Measurements from ENCODE around the gene GDPD5. TPM values are rescaled to one million over a fixed set of nuclear protein-coding genes. Genes with fewer than 3 reads are reported as not detected.

GDPD5 gene
- polyA plus RNA-seq, 2 donors: 1.9 to 3.0 TPM

- Histone ChIP-seq H3K27me3 (ENCODE audit: control insufficient read depth in 1 of 2, insufficient read depth in 2 of 2, low read length in 2 of 2) (no peaks in the 10 kb centered on the region), H3K36me3 (ENCODE audit: control insufficient read depth in 2 of 2, insufficient read depth in 2 of 2, low read length in 1 of 2) (no peaks in the 10 kb centered on the region), H3K27ac (ENCODE audit: low read depth in 2 of 2, low read length in 1 of 2) (no peak overlapping the region), H3K9me3 (ENCODE audit: control insufficient read depth in 2 of 2, insufficient read depth in 1 of 2, low read depth in 1 of 2, low read length in 1 of 2) (no peaks in the 10 kb centered on the region), H3K4me1 (ENCODE audit: control insufficient read depth in 2 of 2, insufficient read depth in 2 of 2, low read length in 1 of 2) (no peaks in the 10 kb centered on the region), H3K4me3 (ENCODE audit: low read depth in 1 of 2, low read length in 2 of 2) (no peak overlapping the region)
- 78 to 81% methylated on average over 11 of the region's 11 CpGs for WGBS, 2 donors
These were observed 19.6 kb downstream of the GDPD5 start for GRCh38 chr11:75505916-75506692.

GRCh38 chr11:75504501-75504900 is 21.2 kb downstream of the GDPD5 start:
- H3K9me3 ChIP-seq (ENCODE audit: control insufficient read depth in 2 of 2, insufficient read depth in 1 of 2, low read depth in 1 of 2, low read length in 1 of 2): no peaks in the 10 kb centered on the region
- H3K27me3 ChIP-seq (ENCODE audit: control insufficient read depth in 1 of 2, insufficient read depth in 2 of 2, low read length in 2 of 2): no peaks in the 10 kb centered on the region
- no peak overlapping the region for H3K4me3 ChIP-seq (ENCODE audit: low read depth in 1 of 2, low read length in 2 of 2)
- no peaks in the 10 kb centered on the region for H3K36me3 ChIP-seq (ENCODE audit: control insufficient read depth in 2 of 2, insufficient read depth in 2 of 2, low read length in 1 of 2)
- WGBS, 2 donors: 93 to 94% methylated on average over 5 of the region's 5 CpGs
- no peak overlapping the region for H3K27ac ChIP-seq (ENCODE audit: low read depth in 2 of 2, low read length in 1 of 2)
- H3K4me1 ChIP-seq (ENCODE audit: control insufficient read depth in 2 of 2, insufficient read depth in 2 of 2, low read length in 1 of 2): peaks cover 0 to 4% of the 10 kb centered on the region in 2 donors

GRCh38 chr11:75503531-75504099 is 22.1 kb downstream of the GDPD5 start:
- Histone ChIP-seq H3K27ac (ENCODE audit: low read depth in 2 of 2, low read length in 1 of 2) (no peak overlapping the region), H3K4me1 (ENCODE audit: control insufficient read depth in 2 of 2, insufficient read depth in 2 of 2, low read length in 1 of 2) (peaks cover 0 to 4% of the 10 kb centered on the region in 2 donors), H3K27me3 (ENCODE audit: control insufficient read depth in 1 of 2, insufficient read depth in 2 of 2, low read length in 2 of 2) (no peaks in the 10 kb centered on the region), H3K9me3 (ENCODE audit: control insufficient read depth in 2 of 2, insufficient read depth in 1 of 2, low read depth in 1 of 2, low read length in 1 of 2) (no peaks in the 10 kb centered on the region), H3K4me3 (ENCODE audit: low read depth in 1 of 2, low read length in 2 of 2) (no peak overlapping the region), H3K36me3 (ENCODE audit: control insufficient read depth in 2 of 2, insufficient read depth in 2 of 2, low read length in 1 of 2) (no peaks in the 10 kb centered on the region)
- WGBS, 2 donors: 91 to 95% methylated on average over 5 of the region's 5 CpGs

GRCh38 chr11:75502138-75502537 is 23.6 kb downstream of the GDPD5 start:
- Histone ChIP-seq H3K4me3 (ENCODE audit: low read depth in 1 of 2, low read length in 2 of 2) (no peak overlapping the region), H3K27ac (ENCODE audit: low read depth in 2 of 2, low read length in 1 of 2) (no peak overlapping the region), H3K4me1 (ENCODE audit: control insufficient read depth in 2 of 2, insufficient read depth in 2 of 2, low read length in 1 of 2) (peaks cover 0 to 4% of the 10 kb centered on the region in 2 donors), H3K36me3 (ENCODE audit: control insufficient read depth in 2 of 2, insufficient read depth in 2 of 2, low read length in 1 of 2) (no peaks in the 10 kb centered on the region), H3K9me3 (ENCODE audit: control insufficient read depth in 2 of 2, insufficient read depth in 1 of 2, low read depth in 1 of 2, low read length in 1 of 2) (no peaks in the 10 kb centered on the region), H3K27me3 (ENCODE audit: control insufficient read depth in 1 of 2, insufficient read depth in 2 of 2, low read length in 2 of 2) (no peaks in the 10 kb centered on the region)
- 81 to 91% methylated on average over 1 of the region's 1 CpG for WGBS, 2 donors

- Histone ChIP-seq H3K27me3 (ENCODE audit: control insufficient read depth in 1 of 2, insufficient read depth in 2 of 2, low read length in 2 of 2) (no peaks in the 10 kb centered on the region), H3K4me3 (ENCODE audit: low read depth in 1 of 2, low read length in 2 of 2) (no peak overlapping the region), H3K4me1 (ENCODE audit: control insufficient read depth in 2 of 2, insufficient read depth in 2 of 2, low read length in 1 of 2) (peaks cover 0 to 4% of the 10 kb centered on the region in 2 donors), H3K36me3 (ENCODE audit: control insufficient read depth in 2 of 2, insufficient read depth in 2 of 2, low read length in 1 of 2) (no peaks in the 10 kb centered on the region), H3K9me3 (ENCODE audit: control insufficient read depth in 2 of 2, insufficient read depth in 1 of 2, low read depth in 1 of 2, low read length in 1 of 2) (no peaks in the 10 kb centered on the region), H3K27ac (ENCODE audit: low read depth in 2 of 2, low read length in 1 of 2) (no peak overlapping the region)
- 83 to 88% methylated on average over 4 of the region's 4 CpGs for WGBS, 2 donors
These were observed 25.0 kb downstream of the GDPD5 start for GRCh38 chr11:75500742-75501141.

GRCh38 chr11:75499423-75500190 is 26.1 kb downstream of the GDPD5 start:
- Histone ChIP-seq H3K27me3 (ENCODE audit: control insufficient read depth in 1 of 2, insufficient read depth in 2 of 2, low read length in 2 of 2) (no peaks in the 10 kb centered on the region), H3K4me3 (ENCODE audit: low read depth in 1 of 2, low read length in 2 of 2) (no peak overlapping the region), H3K4me1 (ENCODE audit: control insufficient read depth in 2 of 2, insufficient read depth in 2 of 2, low read length in 1 of 2) (peaks cover 0 to 4% of the 10 kb centered on the region in 2 donors), H3K36me3 (ENCODE audit: control insufficient read depth in 2 of 2, insufficient read depth in 2 of 2, low read length in 1 of 2) (no peaks in the 10 kb centered on the region), H3K9me3 (ENCODE audit: control insufficient read depth in 2 of 2, insufficient read depth in 1 of 2, low read depth in 1 of 2, low read length in 1 of 2) (no peaks in the 10 kb centered on the region), H3K27ac (ENCODE audit: low read depth in 2 of 2, low read length in 1 of 2) (peak overlapping the region; percentile 17 to 26)
- WGBS, 2 donors: 58 to 71% methylated on average over 8 of the region's 8 CpGs

- H3K9me3 ChIP-seq (ENCODE audit: control insufficient read depth in 2 of 2, insufficient read depth in 1 of 2, low read depth in 1 of 2, low read length in 1 of 2): no peaks in the 10 kb centered on the region
- H3K27me3 ChIP-seq (ENCODE audit: control insufficient read depth in 1 of 2, insufficient read depth in 2 of 2, low read length in 2 of 2): no peaks in the 10 kb centered on the region
- 75 to 78% methylated on average over 4 of the region's 4 CpGs for WGBS, 2 donors
- H3K4me1 ChIP-seq (ENCODE audit: control insufficient read depth in 2 of 2, insufficient read depth in 2 of 2, low read length in 1 of 2): peaks cover 0 to 4% of the 10 kb centered on the region in 2 donors
- H3K36me3 ChIP-seq (ENCODE audit: control insufficient read depth in 2 of 2, insufficient read depth in 2 of 2, low read length in 1 of 2): no peaks in the 10 kb centered on the region
- no peak overlapping the region for H3K27ac ChIP-seq (ENCODE audit: low read depth in 2 of 2, low read length in 1 of 2)
- H3K4me3 ChIP-seq (ENCODE audit: low read depth in 1 of 2, low read length in 2 of 2): no peak overlapping the region
These were observed 27.0 kb downstream of the GDPD5 start for GRCh38 chr11:75498556-75499255.

GRCh38 chr11:75497788-75498409 is 27.8 kb downstream of the GDPD5 start:
- Histone ChIP-seq H3K4me1 (ENCODE audit: control insufficient read depth in 2 of 2, insufficient read depth in 2 of 2, low read length in 1 of 2) (peaks cover 0 to 4% of the 10 kb centered on the region in 2 donors), H3K27me3 (ENCODE audit: control insufficient read depth in 1 of 2, insufficient read depth in 2 of 2, low read length in 2 of 2) (no peaks in the 10 kb centered on the region), H3K4me3 (ENCODE audit: low read depth in 1 of 2, low read length in 2 of 2) (no peak overlapping the region), H3K9me3 (ENCODE audit: control insufficient read depth in 2 of 2, insufficient read depth in 1 of 2, low read depth in 1 of 2, low read length in 1 of 2) (no peaks in the 10 kb centered on the region), H3K36me3 (ENCODE audit: control insufficient read depth in 2 of 2, insufficient read depth in 2 of 2, low read length in 1 of 2) (no peaks in the 10 kb centered on the region), H3K27ac (ENCODE audit: low read depth in 2 of 2, low read length in 1 of 2) (no peak overlapping the region)
- 80 to 94% methylated on average over 5 of the region's 5 CpGs for WGBS, 2 donors

- H3K9me3 ChIP-seq (ENCODE audit: control insufficient read depth in 2 of 2, insufficient read depth in 1 of 2, low read depth in 1 of 2, low read length in 1 of 2): no peaks in the 10 kb centered on the region
- H3K4me1 ChIP-seq (ENCODE audit: control insufficient read depth in 2 of 2, insufficient read depth in 2 of 2, low read length in 1 of 2): peaks cover 0 to 7% of the 10 kb centered on the region in 2 donors
- no peaks in the 10 kb centered on the region for H3K36me3 ChIP-seq (ENCODE audit: control insufficient read depth in 2 of 2, insufficient read depth in 2 of 2, low read length in 1 of 2)
- no peaks in the 10 kb centered on the region for H3K27me3 ChIP-seq (ENCODE audit: control insufficient read depth in 1 of 2, insufficient read depth in 2 of 2, low read length in 2 of 2)
- 77 to 86% methylated on average over 6 of the region's 6 CpGs for WGBS, 2 donors
- no peak overlapping the region for H3K27ac ChIP-seq (ENCODE audit: low read depth in 2 of 2, low read length in 1 of 2)
- no peak overlapping the region for H3K4me3 ChIP-seq (ENCODE audit: low read depth in 1 of 2, low read length in 2 of 2)
These were observed 29.4 kb downstream of the GDPD5 start for GRCh38 chr11:75496305-75496752.

Data from esophagus (tissue), 2 donors.